ENCODE results near the gene ZSWIM6. TPM values are rescaled to one million over a fixed set of nuclear protein-coding genes. Genes with fewer than 3 reads are reported as not detected.

The ZSWIM6 gene
- total RNA-seq, 2 experiments from 2014 or later, result 4.4 TPM

GRCh38 chr5:61333321-61333953 is 1.4 kb downstream of the ZSWIM6 start:
- no peak for TF ChIP-seq CTCF (IDR thresholded peaks at IDR 0.05)
- ChIA-PET CTCF (interaction anchor here (1.0 to 1.2 kb wide), 2 partner anchors 9 to 19 kb away, joined by 3 to 4 read pairs; no protein-coding TSS in a partner anchor), POLR2A (interaction anchor here (1.4 kb wide), 1 partner anchor 9 kb away, joined by 4 read pairs; no protein-coding TSS in a partner anchor)
- peak overlapping the region; percentile 75 for H3K4me3 Mint-ChIP-seq
- DNase-seq (peak; percentile 39), ATAC-seq (no peak)
- H3K4me1 Mint-ChIP-seq (ENCODE audit: low read depth), result peaks cover 36% of the 10 kb centered on the region
- H3K36me3 Mint-ChIP-seq (ENCODE audit: low read depth), result peaks cover 13% of the 10 kb centered on the region
- H3K27ac Mint-ChIP-seq, result peak overlapping the region; percentile 67
- no peaks in the 10 kb centered on the region for H3K9me3 Mint-ChIP-seq
- intact Hi-C loops (cut with micrococcal nuclease), result loop anchor here (5.0 kb wide), 1 partner anchor 74 kb away; no protein-coding TSS in a partner anchor
- peaks cover 10% of the 10 kb centered on the region for H3K27me3 Mint-ChIP-seq

GRCh38 chr5:61333954-61334867 is 2.2 kb downstream of the ZSWIM6 start:
- H3K36me3 Mint-ChIP-seq (ENCODE audit: low read depth), result peaks cover 13% of the 10 kb centered on the region
- peak overlapping the region; percentile 75 for H3K4me3 Mint-ChIP-seq
- peaks cover 33% of the 10 kb centered on the region for H3K4me1 Mint-ChIP-seq (ENCODE audit: low read depth)
- ChIA-PET POLR2A (interaction anchor here (0.6 to 1.4 kb wide), 2 partner anchors 8 to 17 kb away, joined by 3 to 4 read pairs; no protein-coding TSS in a partner anchor), CTCF (interaction anchor here (1.0 to 1.2 kb wide), 2 partner anchors 8 to 19 kb away, joined by 3 to 4 read pairs; no protein-coding TSS in a partner anchor)
- H3K27me3 Mint-ChIP-seq, result peaks cover 7% of the 10 kb centered on the region
- no peak for TF ChIP-seq CTCF (IDR thresholded peaks at IDR 0.05)
- intact Hi-C loops (cut with micrococcal nuclease), result loop anchor here (5.0 kb wide), 1 partner anchor 73 kb away; no protein-coding TSS in a partner anchor
- no peaks in the 10 kb centered on the region for H3K9me3 Mint-ChIP-seq
- ATAC-seq (no peak), DNase-seq (no peak)
- H3K27ac Mint-ChIP-seq, result no peak overlapping the region

- ATAC-seq (no peak), DNase-seq (no peak)
- H3K4me3 Mint-ChIP-seq, result peak overlapping the region; percentile 75
- ChIA-PET CTCF (interaction anchor here (1.2 kb wide), 1 partner anchor 389 kb away, joined by 3 read pairs; no protein-coding TSS in a partner anchor), POLR2A (interaction anchor here (1.0 kb wide), 1 partner anchor 172 kb away, joined by 3 read pairs; no protein-coding TSS in a partner anchor)
- H3K9me3 Mint-ChIP-seq, result no peaks in the 10 kb centered on the region
- peaks cover 30% of the 10 kb centered on the region for H3K4me1 Mint-ChIP-seq (ENCODE audit: low read depth)
- peaks cover 13% of the 10 kb centered on the region for H3K36me3 Mint-ChIP-seq (ENCODE audit: low read depth)
- intact Hi-C loops (cut with micrococcal nuclease), result loop anchor here (5.0 kb wide), 1 partner anchor 72 kb away; no protein-coding TSS in a partner anchor
- TF ChIP-seq CTCF (IDR thresholded peaks at IDR 0.05), result no peak
- H3K27me3 Mint-ChIP-seq, result peaks cover 7% of the 10 kb centered on the region
- no peak overlapping the region for H3K27ac Mint-ChIP-seq
Measured at GRCh38 chr5:61334868-61335615, 3.0 kb downstream of the ZSWIM6 start.

- Mint-ChIP-seq H3K4me1 (ENCODE audit: low read depth) (peaks cover 32% of the 10 kb centered on the region), H3K4me3 (no peak overlapping the region), H3K9me3 (no peaks in the 10 kb centered on the region), H3K36me3 (ENCODE audit: low read depth) (peaks cover 11% of the 10 kb centered on the region), H3K27me3 (no peaks in the 10 kb centered on the region), H3K27ac (no peak overlapping the region)
- ChIA-PET POLR2A (interaction anchor here (0.9 kb wide), 1 partner anchor 260 kb away, joined by 3 read pairs; no protein-coding TSS in a partner anchor), CTCF (interaction anchor here (0.9 to 1.8 kb wide), 3 partner anchors 9 to 285 kb away, joined by 3 to 4 read pairs (median 3); no protein-coding TSS in a partner anchor)
- intact Hi-C loops (cut with micrococcal nuclease), result no loop called here
- TF ChIP-seq CTCF (IDR thresholded peaks at IDR 0.05), result no peak
- ATAC-seq (no peak), DNase-seq (no peak)
Measured at GRCh38 chr5:61339764-61340163, 7.7 kb downstream of the ZSWIM6 start.
